IMR-90 (cell line): ENCODE measurements around the gene TEX36. TPM values are rescaled to one million over a fixed set of nuclear protein-coding genes. Genes with fewer than 3 reads are reported as not detected.

Experiments used
- ATAC-seq: fragments of 200-7000 bp; cut with Tn5 transposase; 2 replicates; pipeline ENCODE4 v1.9.1; 2020; ENCODE audit warnings: low read depth, mild to moderate bottlenecking, moderate library complexity
- Bru-seq: library from RNA; stranded (reverse); fragments of 400-500 nt; gene quantifications from one replicate; lab custom pipeline; 2021; lab: Mats Ljungman, UMichigan
- BruChase-seq, 2 experiments: library from RNA; stranded (reverse); fragments of 400-500 nt; gene quantifications; one replicate each; lab custom pipeline; 2021; lab: Mats Ljungman, UMichigan
- BruUV-seq: library from RNA; stranded (reverse); fragments of 400-500 nt; replicated peaks from 2 replicates; lab custom pipeline; 2021; lab: Mats Ljungman, UMichigan
- CTCF ChIA-PET: fragments of 300-600 bp; formaldehyde crosslinking; extraction: SDS; loops from one replicate; lab custom pipeline; 2021; ENCODE audit warnings: antibody characterized with exemption; lab: Yijun Ruan, JAX
- POLR2A ChIA-PET: fragments of 300-600 bp; sonication (Branson Sonifier 250); formaldehyde crosslinking; loops from one replicate; lab custom pipeline; 2022; ENCODE audit warnings: antibody characterized with exemption; ENCODE audit not compliant: unreplicated experiment; lab: Charles Lee
- DNase-seq: peaks from one replicate; pipeline ENCODE4 v3.0.0; 2013
- H2AFZ ChIP-seq: replicated peaks from 2 replicates; pipeline ENCODE3; 2013; ENCODE audit warnings: low read length, mild to moderate bottlenecking; ENCODE audit not compliant: poor library complexity
- H2AK5ac ChIP-seq: 2 replicates; pipeline ENCODE4 v1.6.1; 2013; ENCODE audit warnings: low read depth, low read length, inconsistent platforms
- H2AK9ac ChIP-seq: replicated peaks from 2 replicates; pipeline ENCODE3; 2013; ENCODE audit warnings: mild to moderate bottlenecking, low read depth, low read length, moderate library complexity; ENCODE audit not compliant: poor library complexity
- H2BK120ac ChIP-seq: 2 replicates; pipeline ENCODE4 v1.6.1; 2013; ENCODE audit warnings: low read depth, low read length, inconsistent platforms
- H2BK15ac ChIP-seq: 3 replicates; pipeline ENCODE4 v1.6.1; 2013; ENCODE audit warnings: low read depth, low read length, inconsistent platforms
- H2BK20ac ChIP-seq: 2 replicates; pipeline ENCODE4 v1.6.1; 2013; ENCODE audit warnings: low read depth, mild to moderate bottlenecking, inconsistent platforms, low read length, moderate library complexity
- H2BK5ac ChIP-seq: 2 replicates; pipeline ENCODE4 v1.6.1; 2013; ENCODE audit warnings: mild to moderate bottlenecking, low read depth, low read length, inconsistent platforms; ENCODE audit not compliant: poor library complexity, severe bottlenecking
- H3K14ac ChIP-seq: replicated peaks from 2 replicates; pipeline ENCODE4 v1.6.1; 2013; ENCODE audit warnings: low read depth, low read length, inconsistent platforms
- H3K18ac ChIP-seq: 2 replicates; pipeline ENCODE4 v1.6.1; 2013; ENCODE audit warnings: low read depth, low read length, control low read depth
- H3K23ac ChIP-seq: 2 replicates; pipeline ENCODE4 v1.6.1; 2013; ENCODE audit warnings: low read depth, low read length, inconsistent platforms
- H3K27ac ChIP-seq: 2 replicates; pipeline ENCODE4 v1.5.1; 2013; ENCODE audit warnings: mild to moderate bottlenecking, control low read depth, low read length; ENCODE audit not compliant: insufficient read depth
- H3K27me3 ChIP-seq: 2 replicates; pipeline ENCODE4 v1.6.1; 2013; ENCODE audit warnings: low read length; ENCODE audit not compliant: control insufficient read depth, insufficient read depth
- H3K36me3 ChIP-seq: 2 replicates; pipeline ENCODE4 v1.6.1; 2013; ENCODE audit warnings: low read length, mixed read lengths; ENCODE audit not compliant: control insufficient read depth, insufficient read depth
- H3K4ac ChIP-seq: 2 replicates; pipeline ENCODE4 v1.6.1; 2013; ENCODE audit warnings: low read depth, low read length, inconsistent platforms
- H3K4me1 ChIP-seq: 2 replicates; pipeline ENCODE4 v1.6.1; 2013; ENCODE audit warnings: low read length, mixed read lengths; ENCODE audit not compliant: control insufficient read depth, insufficient read depth
- H3K4me2 ChIP-seq: 2 replicates; pipeline ENCODE4 v1.6.1; 2013; ENCODE audit warnings: low read depth, mild to moderate bottlenecking, control low read depth, low read length, moderate library complexity
- H3K4me3 ChIP-seq: 2 replicates; pipeline ENCODE4 v1.5.1; 2013; ENCODE audit warnings: low read depth, mild to moderate bottlenecking, control low read depth, low read length, moderate library complexity; ENCODE audit not compliant: insufficient read depth
- H3K56ac ChIP-seq: 2 replicates; pipeline ENCODE4 v1.6.1; 2013; ENCODE audit warnings: low read length, inconsistent platforms; ENCODE audit not compliant: insufficient read depth; ENCODE audit errors: extremely low read depth
- H3K79me1 ChIP-seq, 2 experiments: 2 replicates each; pipeline ENCODE4 v1.6.1; 2013; ENCODE audit warnings: low read length in 2 of 2, inconsistent platforms in 1 of 2, low read depth in 1 of 2
- H3K9ac ChIP-seq: 2 replicates; pipeline ENCODE4 v1.6.1; 2013; ENCODE audit warnings: low read depth, low read length, control low read depth
- H3K9me1 ChIP-seq: 2 replicates; pipeline ENCODE4 v1.6.1; 2013; ENCODE audit warnings: low read length, inconsistent platforms; ENCODE audit not compliant: insufficient read depth
- H3K9me3 ChIP-seq: 2 replicates; pipeline ENCODE4 v1.6.1; 2013; ENCODE audit warnings: low read length; ENCODE audit not compliant: control insufficient read depth, insufficient read depth
- H4K20me1 ChIP-seq: 2 replicates; pipeline ENCODE4 v1.6.1; 2013; ENCODE audit warnings: low read length, inconsistent platforms; ENCODE audit not compliant: insufficient read depth
- H4K5ac ChIP-seq: 2 replicates; pipeline ENCODE4 v1.6.1; 2013; ENCODE audit warnings: mild to moderate bottlenecking, low read depth, low read length, control low read depth
- H4K8ac ChIP-seq, 2 experiments: 2 replicates each; pipeline ENCODE4 v1.6.1; 2013; ENCODE audit warnings: low read depth in 2 of 2, low read length in 2 of 2, control low read depth in 1 of 2, inconsistent platforms in 1 of 2
- H4K91ac ChIP-seq: 2 replicates; pipeline ENCODE4 v1.6.1; 2013; ENCODE audit warnings: low read depth, low read length, inconsistent platforms; ENCODE audit not compliant: insufficient read depth
- BHLHE40 ChIP-seq: fragments of 150-350 bp; IDR thresholded peaks from 2 replicates; pipeline ENCODE4 v1.6.1; 2016; ENCODE audit warnings: mild to moderate bottlenecking, low read depth, low read length
- FOS ChIP-seq: fragments of 150-350 bp; IDR thresholded peaks from 2 replicates; pipeline ENCODE4 v1.6.1; 2016; ENCODE audit warnings: low read depth, low read length
- MAFK ChIP-seq: IDR thresholded peaks from 2 replicates; pipeline ENCODE4 v1.6.1; 2012; ENCODE audit warnings: low read depth, low read length, improper control_type of control experiment
- NFE2L2 ChIP-seq: fragments of 150-350 bp; IDR thresholded peaks from 2 replicates; pipeline ENCODE4 v1.6.1; 2016; ENCODE audit warnings: low read depth, mild to moderate bottlenecking, low read length
- RCOR1 ChIP-seq: IDR thresholded peaks from 2 replicates; pipeline ENCODE4 v1.6.1; 2012; ENCODE audit warnings: mild to moderate bottlenecking, low read length, improper control_type of control experiment; ENCODE audit not compliant: insufficient replicate concordance
- RFX5 ChIP-seq: IDR thresholded peaks from 2 replicates; pipeline ENCODE4 v1.8.0; 2012; ENCODE audit warnings: low read depth, mild to moderate bottlenecking, low read length, moderate library complexity
- WGBS, 2 experiments: methylation state at CpG; one replicate each; pipeline versions ENCODE4 v1.1.5 to v1.1.7; 2013; ENCODE audit warnings: missing lambda C conversion rate in 2 of 2; ENCODE audit not compliant: insufficient read length in 1 of 2; ENCODE audit errors: extremely low coverage in 2 of 2; 5-methylcytosine and 5-hydroxymethylcytosine counted together
- dilution Hi-C: fragments of 300-500 bp; cut with HindIII; formaldehyde crosslinking; loops from one replicate; pipeline ENCODE4 v1.14.3; 2018; ENCODE audit warnings: low sequenced_read_pairs; ENCODE audit not compliant: unreplicated experiment
- in situ Hi-C: fragments of 300-500 bp; cut with MboI; formaldehyde crosslinking; loops from 3 replicates; pipeline ENCODE4 v1.14.3; 2019; ENCODE audit warnings: low sequenced_read_pairs, inconsistent platforms, mixed read lengths
- intact Hi-C: fragments of 100-400 bp; cut with micrococcal nuclease; formaldehyde crosslinking; loops from 2 replicates; pipeline ENCODE4 v1.10.0; 2022
- long read RNA-seq: library from polyadenylated mRNA; unstranded; transcript quantifications from one replicate; pipeline ENCODE4 v2.0.0, GENCODE V29; 2021; ENCODE audit not compliant: unreplicated experiment
- polyA plus RNA-seq, 3 experiments: library from polyadenylated mRNA; depleted of rRNA; stranded (reverse); fragments of >200 nt; gene quantifications; 2 replicates each; pipeline ENCODE4 v1.2.3, GENCODE V29; 2012; ENCODE audit warnings: low replicate concordance in 1 of 3
- total RNA-seq: library from RNA; depleted of rRNA; stranded (reverse); fragments of >200 nt; gene quantifications from 2 replicates; pipeline ENCODE4 v1.2.3, GENCODE V29; 2012; rRNA removed
- TF ChIP-seq, protein P1 (sequence below): fragments of 150-350 bp; IDR thresholded peaks from 2 replicates; pipeline ENCODE4 v1.6.1; 2016; ENCODE audit warnings: low read depth, mild to moderate bottlenecking, low read length, moderate library complexity, borderline replicate concordance
- TF ChIP-seq, protein P2 (sequence below): fragments of 150-350 bp; IDR thresholded peaks from 2 replicates; pipeline ENCODE4 v1.6.1; 2017; ENCODE audit warnings: mild to moderate bottlenecking, antibody characterized with exemption, low read length, low read depth
- TF ChIP-seq, protein P3 (sequence below): conservative IDR thresholded peaks from 2 replicates; pipeline ENCODE4 v1.5.1; 2012; ENCODE audit warnings: mild to moderate bottlenecking, low read depth, low read length, improper control_type of control experiment

Gene TEX36, protein sequence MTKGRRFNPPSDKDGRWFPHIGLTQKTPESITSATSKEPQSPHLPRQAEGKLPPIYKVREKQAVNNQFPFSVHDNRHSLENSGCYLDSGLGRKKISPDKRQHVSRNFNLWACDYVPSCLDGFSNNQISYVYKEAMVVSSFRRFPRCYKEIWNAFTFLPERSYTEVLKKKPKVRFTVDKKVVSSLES
- total RNA-seq: not detected in 2 replicates
- polyA plus RNA-seq (2012; rRNA removed): not detected in 2 replicates
- polyA plus RNA-seq (2012; cell fraction: cytosol; rRNA removed): not detected in 2 replicates
- not detected in 2 replicates for polyA plus RNA-seq (2012; cell fraction: nucleus; rRNA removed; ENCODE audit: low replicate concordance)
- Bru-seq, nascent RNA: not detected
- percentile 3 among the genes with signal in this experiment for BruChase-seq, experiment 1, labeled RNA remaining after a 6-hour chase
- not detected for BruChase-seq, experiment 2, labeled RNA remaining after a 2-hour chase
- long read RNA-seq: 0 reads

DNA sequence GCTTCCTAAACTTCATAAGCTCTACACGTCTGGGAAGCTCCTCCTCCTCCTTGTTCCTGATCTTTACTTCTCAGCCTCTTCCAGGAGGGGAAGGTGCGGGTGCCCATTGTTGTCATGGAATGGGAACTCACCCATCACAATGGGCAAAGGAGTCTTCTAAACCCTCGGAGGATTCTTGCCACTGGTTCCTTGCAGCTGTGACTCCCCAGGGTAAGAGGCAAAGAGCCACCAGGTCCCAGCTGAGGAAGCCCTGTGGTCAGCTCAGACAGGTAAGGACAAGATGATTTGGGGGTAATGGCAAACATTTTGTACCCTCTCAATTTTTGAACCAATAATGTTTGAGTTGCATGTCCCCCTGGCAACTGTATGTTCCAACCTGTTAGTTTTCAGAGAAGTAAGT lies at the start of gene TEX36:
Gene TEX36, minus strand, starts transcription at position 101 of the 400 bp plus-strand sequence. CDS start 174 bp downstream, outside the sequence.
- Histone ChIP-seq H2BK120ac (no peak within 1 kb of the TSS), H4K5ac (no peak within 1 kb of the TSS), H2AK9ac (no peak within 1 kb of the TSS), H3K14ac (no peak within 1 kb of the TSS), H3K4me1 (no peaks in the 10 kb centered on the region), H4K20me1 (no peaks in the 10 kb centered on the region), H2AFZ (no peak within 1 kb of the TSS), H4K91ac (no peak within 1 kb of the TSS), H3K9ac (no peak within 1 kb of the TSS), H3K4me3 (no peak within 1 kb of the TSS), H4K8ac (no peak within 1 kb of the TSS), H3K79me1 (no peaks in the 10 kb centered on the region), H3K27ac (no peak within 1 kb of the TSS), H3K9me3 (no peaks in the 10 kb centered on the region), H3K23ac (no peak within 1 kb of the TSS), H2BK5ac (no peak within 1 kb of the TSS), H3K56ac (no peak within 1 kb of the TSS), H3K9me1 (no peaks in the 10 kb centered on the region), H3K18ac (no peak within 1 kb of the TSS), H3K27me3 (peaks cover 3% of the 10 kb centered on the region; the same call in 1 of the 2 replicates), H3K36me3 (no peaks in the 10 kb centered on the region), H2BK20ac (no peak within 1 kb of the TSS), H2BK15ac (no peak within 1 kb of the TSS), H3K4ac (no peak within 1 kb of the TSS), H3K4me2 (no peak within 1 kb of the TSS), H2AK5ac (no peak within 1 kb of the TSS)
- no CpG with 5 or more reads among the region's 3 CpGs for WGBS, 2 experiments
- ChIA-PET POLR2A (no interaction called here), CTCF (no interaction called here)
- DNase-seq: no peak
- no TSS peak for BruUV-seq
- dilution Hi-C loops: no loop called here
- in situ Hi-C loops: no loop called here
- intact Hi-C loops: no loop called here
- TF ChIP-seq, protein P1, sequence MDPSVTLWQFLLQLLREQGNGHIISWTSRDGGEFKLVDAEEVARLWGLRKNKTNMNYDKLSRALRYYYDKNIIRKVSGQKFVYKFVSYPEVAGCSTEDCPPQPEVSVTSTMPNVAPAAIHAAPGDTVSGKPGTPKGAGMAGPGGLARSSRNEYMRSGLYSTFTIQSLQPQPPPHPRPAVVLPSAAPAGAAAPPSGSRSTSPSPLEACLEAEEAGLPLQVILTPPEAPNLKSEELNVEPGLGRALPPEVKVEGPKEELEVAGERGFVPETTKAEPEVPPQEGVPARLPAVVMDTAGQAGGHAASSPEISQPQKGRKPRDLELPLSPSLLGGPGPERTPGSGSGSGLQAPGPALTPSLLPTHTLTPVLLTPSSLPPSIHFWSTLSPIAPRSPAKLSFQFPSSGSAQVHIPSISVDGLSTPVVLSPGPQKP: no peak
- TF ChIP-seq RCOR1 (no peak), MAFK (no peak), FOS (no peak), BHLHE40 (no peak), RFX5 (no peak), NFE2L2 (no peak)
- TF ChIP-seq, protein P2, sequence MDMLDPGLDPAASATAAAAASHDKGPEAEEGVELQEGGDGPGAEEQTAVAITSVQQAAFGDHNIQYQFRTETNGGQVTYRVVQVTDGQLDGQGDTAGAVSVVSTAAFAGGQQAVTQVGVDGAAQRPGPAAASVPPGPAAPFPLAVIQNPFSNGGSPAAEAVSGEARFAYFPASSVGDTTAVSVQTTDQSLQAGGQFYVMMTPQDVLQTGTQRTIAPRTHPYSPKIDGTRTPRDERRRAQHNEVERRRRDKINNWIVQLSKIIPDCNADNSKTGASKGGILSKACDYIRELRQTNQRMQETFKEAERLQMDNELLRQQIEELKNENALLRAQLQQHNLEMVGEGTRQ: no peak
- TF ChIP-seq, protein P3, sequence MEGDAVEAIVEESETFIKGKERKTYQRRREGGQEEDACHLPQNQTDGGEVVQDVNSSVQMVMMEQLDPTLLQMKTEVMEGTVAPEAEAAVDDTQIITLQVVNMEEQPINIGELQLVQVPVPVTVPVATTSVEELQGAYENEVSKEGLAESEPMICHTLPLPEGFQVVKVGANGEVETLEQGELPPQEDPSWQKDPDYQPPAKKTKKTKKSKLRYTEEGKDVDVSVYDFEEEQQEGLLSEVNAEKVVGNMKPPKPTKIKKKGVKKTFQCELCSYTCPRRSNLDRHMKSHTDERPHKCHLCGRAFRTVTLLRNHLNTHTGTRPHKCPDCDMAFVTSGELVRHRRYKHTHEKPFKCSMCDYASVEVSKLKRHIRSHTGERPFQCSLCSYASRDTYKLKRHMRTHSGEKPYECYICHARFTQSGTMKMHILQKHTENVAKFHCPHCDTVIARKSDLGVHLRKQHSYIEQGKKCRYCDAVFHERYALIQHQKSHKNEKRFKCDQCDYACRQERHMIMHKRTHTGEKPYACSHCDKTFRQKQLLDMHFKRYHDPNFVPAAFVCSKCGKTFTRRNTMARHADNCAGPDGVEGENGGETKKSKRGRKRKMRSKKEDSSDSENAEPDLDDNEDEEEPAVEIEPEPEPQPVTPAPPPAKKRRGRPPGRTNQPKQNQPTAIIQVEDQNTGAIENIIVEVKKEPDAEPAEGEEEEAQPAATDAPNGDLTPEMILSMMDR: no peak
- ATAC-seq: no peak
